ENCODE results near the gene MMP20. TPM values are rescaled to one million over a fixed set of nuclear protein-coding genes. Genes with fewer than 3 reads are reported as not detected.

Gene MMP20, protein sequence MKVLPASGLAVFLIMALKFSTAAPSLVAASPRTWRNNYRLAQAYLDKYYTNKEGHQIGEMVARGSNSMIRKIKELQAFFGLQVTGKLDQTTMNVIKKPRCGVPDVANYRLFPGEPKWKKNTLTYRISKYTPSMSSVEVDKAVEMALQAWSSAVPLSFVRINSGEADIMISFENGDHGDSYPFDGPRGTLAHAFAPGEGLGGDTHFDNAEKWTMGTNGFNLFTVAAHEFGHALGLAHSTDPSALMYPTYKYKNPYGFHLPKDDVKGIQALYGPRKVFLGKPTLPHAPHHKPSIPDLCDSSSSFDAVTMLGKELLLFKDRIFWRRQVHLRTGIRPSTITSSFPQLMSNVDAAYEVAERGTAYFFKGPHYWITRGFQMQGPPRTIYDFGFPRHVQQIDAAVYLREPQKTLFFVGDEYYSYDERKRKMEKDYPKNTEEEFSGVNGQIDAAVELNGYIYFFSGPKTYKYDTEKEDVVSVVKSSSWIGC
- not detected in 2 replicates for total RNA-seq

GRCh38 chr11:102625177-102625576 is at the start of gene MMP20:
Gene MMP20, minus strand, starts transcription at chr11:102625332. Its CDS starts 13 bp downstream, at chr11:102625319.

DNA sequence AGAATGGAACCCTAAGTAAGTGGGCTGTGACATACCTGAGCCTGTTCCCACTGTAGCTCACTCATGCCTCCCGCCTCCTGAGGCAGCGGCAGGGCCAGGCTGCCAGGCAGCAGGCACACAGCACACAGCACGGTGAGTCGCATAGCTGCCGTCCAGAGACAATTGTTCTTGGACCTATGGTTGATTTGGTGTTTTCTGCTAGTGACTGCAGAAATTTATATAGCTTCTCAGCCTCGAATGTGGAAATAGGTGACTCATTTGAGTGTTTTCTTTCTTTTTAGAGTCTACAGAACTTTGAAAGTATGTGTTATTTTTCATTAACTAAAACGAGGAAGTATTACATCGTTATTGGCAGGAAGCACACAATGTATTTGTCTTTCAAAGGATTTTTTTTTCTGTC is 94.6 kb downstream of the MMP20 start, which contains the start of gene MMP7:
Gene MMP7 (minus strand): TSS at position 190 of the 400 bp plus-strand sequence. CDS start 47 bp downstream, at position 143.

Other genes starting within 250 kb of the MMP20 start
- gene TMEM123, start 172.6 kb downstream of the MMP20 start, total RNA-seq, result 96.7 and 131 TPM in 2 replicates
- gene MMP7, start 94.6 kb downstream of the MMP20 start, total RNA-seq, result 0.18 and 0.19 TPM in 2 replicates
- not detected in 2 replicates for gene MMP27, start 80.4 kb upstream of the MMP20 start, total RNA-seq
- not detected in 2 replicates for gene MMP8, start 99.6 kb upstream of the MMP20 start, total RNA-seq
- gene MMP10, start 155.3 kb upstream of the MMP20 start, total RNA-seq, result 3.2 and 11.1 TPM in 2 replicates
- 4.3 and 664 TPM in 2 replicates for gene MMP1, start 172.8 kb upstream of the MMP20 start, total RNA-seq
- not detected in 2 replicates for gene MMP3, start 218.3 kb upstream of the MMP20 start, total RNA-seq
- 0.28 TPM in 1 of 2 replicates, not detected in the other for gene MMP12, start 249.7 kb upstream of the MMP20 start, total RNA-seq

Data from endothelial cell of coronary artery (primary cell).